22Rv1 (cell line): ENCODE results near the gene CD99.

ENCODE experiments used
- ZFX ChIP-seq: fragments of 450-650 bp; IDR thresholded peaks from 2 replicates; pipeline ENCODE4 v1.6.1; 2017; ENCODE audit warnings: antibody characterized with exemption, borderline replicate concordance
- TF ChIP-seq, protein P1 (sequence below): fragments of 450-650 bp; IDR thresholded peaks from 2 replicates; pipeline ENCODE4 v1.5.1; 2017; ENCODE audit warnings: mild to moderate bottlenecking

DNA sequence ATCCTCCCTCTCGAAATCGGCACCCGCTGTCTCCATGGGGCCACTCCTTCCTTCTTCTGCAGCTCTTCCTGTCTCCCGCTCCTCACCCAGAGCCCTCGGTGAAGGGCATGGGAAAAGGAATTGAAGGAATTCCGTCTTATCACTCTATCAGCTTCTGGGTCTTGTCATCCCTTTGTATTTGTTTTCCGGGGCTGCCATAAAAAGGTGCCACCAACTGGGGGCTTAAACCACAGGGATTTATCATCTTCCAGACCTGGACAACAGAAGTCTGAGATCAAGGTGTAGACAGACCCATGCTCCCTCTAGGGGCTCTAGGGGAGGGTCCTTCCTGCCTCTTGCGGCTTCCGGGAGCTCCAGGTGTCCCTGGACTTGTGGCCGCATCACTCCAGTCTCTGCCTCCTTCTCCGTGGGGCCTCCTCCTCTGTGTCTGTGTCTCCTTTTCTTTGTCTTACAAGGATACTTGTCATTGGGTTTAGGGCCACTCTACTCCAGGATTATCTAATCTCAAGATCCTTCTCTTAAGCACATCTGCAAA is 24.0 kb downstream of the CD99 start:
- TF ChIP-seq, protein P1, sequence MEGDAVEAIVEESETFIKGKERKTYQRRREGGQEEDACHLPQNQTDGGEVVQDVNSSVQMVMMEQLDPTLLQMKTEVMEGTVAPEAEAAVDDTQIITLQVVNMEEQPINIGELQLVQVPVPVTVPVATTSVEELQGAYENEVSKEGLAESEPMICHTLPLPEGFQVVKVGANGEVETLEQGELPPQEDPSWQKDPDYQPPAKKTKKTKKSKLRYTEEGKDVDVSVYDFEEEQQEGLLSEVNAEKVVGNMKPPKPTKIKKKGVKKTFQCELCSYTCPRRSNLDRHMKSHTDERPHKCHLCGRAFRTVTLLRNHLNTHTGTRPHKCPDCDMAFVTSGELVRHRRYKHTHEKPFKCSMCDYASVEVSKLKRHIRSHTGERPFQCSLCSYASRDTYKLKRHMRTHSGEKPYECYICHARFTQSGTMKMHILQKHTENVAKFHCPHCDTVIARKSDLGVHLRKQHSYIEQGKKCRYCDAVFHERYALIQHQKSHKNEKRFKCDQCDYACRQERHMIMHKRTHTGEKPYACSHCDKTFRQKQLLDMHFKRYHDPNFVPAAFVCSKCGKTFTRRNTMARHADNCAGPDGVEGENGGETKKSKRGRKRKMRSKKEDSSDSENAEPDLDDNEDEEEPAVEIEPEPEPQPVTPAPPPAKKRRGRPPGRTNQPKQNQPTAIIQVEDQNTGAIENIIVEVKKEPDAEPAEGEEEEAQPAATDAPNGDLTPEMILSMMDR = no peak
- no peak for TF ChIP-seq ZFX
